Measurements from ENCODE around the gene KDM7A.

Gene KDM7A

DNA sequence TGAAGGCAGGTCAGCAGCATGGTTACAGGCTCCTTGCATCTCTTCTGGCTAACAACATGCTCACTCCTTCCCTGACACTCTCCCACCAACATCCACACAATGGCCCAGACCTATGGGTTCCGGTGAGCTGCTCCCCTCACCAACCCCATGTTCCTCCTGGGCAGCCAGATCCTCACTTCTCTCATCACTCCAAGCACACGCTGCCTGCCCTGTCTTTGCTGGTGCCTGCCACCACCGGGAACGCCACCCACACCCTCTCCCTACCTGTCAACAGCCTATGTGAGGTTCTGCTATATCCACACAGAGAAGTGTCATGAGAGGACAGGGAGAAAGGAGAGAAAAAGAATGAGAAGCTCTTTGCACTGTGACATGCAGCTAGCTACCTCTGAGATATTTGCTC is 128.6 kb downstream of the KDM7A start:
- Histone ChIP-seq H3K36me3 (ENCODE audit: insufficient read depth, low read length) (no peaks in the 10 kb centered on the region), H2AFZ (ENCODE audit: low read depth, low read length) (no peak overlapping the region), H3K27me3 (ENCODE audit: insufficient read depth, low read length) (no peaks in the 10 kb centered on the region), H3K4me1 (ENCODE audit: insufficient read depth, low read length) (no peaks in the 10 kb centered on the region), H3K9me3 (ENCODE audit: low read length) (no peaks in the 10 kb centered on the region), H3K4me3 (ENCODE audit: low read length) (no peak overlapping the region)

GRCh38 chr7:140047197-140047596 is 129.6 kb downstream of the KDM7A start:
- Histone ChIP-seq H3K27me3 (ENCODE audit: insufficient read depth, low read length) (no peaks in the 10 kb centered on the region), H3K4me1 (ENCODE audit: insufficient read depth, low read length) (no peaks in the 10 kb centered on the region), H3K4me3 (ENCODE audit: low read length) (no peak overlapping the region), H3K36me3 (ENCODE audit: insufficient read depth, low read length) (no peaks in the 10 kb centered on the region), H3K9me3 (ENCODE audit: low read length) (no peaks in the 10 kb centered on the region), H2AFZ (ENCODE audit: low read depth, low read length) (no peak overlapping the region)

DNA sequence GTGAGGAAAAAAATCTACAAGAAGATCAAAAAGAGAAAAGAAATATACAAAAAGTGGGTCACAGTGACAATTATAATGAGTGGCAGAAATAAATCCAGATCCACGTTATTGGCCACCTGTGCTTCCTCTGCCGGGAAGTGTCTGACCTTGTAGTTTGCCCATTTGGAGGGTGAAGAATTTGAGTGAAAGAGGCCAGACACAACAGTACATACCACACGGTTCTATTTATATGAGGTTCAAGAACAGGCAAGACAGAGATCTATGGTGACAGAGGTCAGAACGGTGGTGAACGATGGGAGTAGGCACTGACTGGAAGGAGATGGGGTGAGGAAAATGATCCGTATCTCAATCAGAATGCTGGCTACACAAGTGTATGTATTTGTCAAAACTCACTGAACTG is 131.1 kb downstream of the KDM7A start:
- H2AFZ ChIP-seq (ENCODE audit: low read depth, low read length) = no peak overlapping the region
- H3K27me3 ChIP-seq (ENCODE audit: insufficient read depth, low read length) = no peaks in the 10 kb centered on the region
- H3K4me1 ChIP-seq (ENCODE audit: insufficient read depth, low read length) = no peaks in the 10 kb centered on the region
- no peaks in the 10 kb centered on the region for H3K9me3 ChIP-seq (ENCODE audit: low read length)
- no peak overlapping the region for H3K4me3 ChIP-seq (ENCODE audit: low read length)
- H3K36me3 ChIP-seq (ENCODE audit: insufficient read depth, low read length) = no peaks in the 10 kb centered on the region

DNA sequence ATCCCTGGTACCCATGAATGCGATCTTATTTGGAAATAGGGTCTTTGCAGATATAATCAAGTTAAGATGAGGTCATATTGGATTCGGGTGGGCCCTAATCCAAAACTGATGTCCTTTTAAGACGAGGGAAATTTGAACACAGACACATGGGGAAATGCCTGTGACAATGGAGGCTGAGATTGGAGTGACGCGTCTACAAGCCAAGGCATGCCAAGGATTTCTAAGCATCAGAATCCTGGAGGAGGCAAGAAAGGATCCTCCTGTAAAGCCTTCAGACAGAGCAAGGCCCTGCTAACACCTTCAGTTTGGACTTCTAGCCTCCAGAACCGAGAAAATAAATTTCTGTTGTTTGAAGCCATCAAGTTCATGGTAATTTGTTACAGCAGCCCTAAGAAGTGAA is 132.5 kb downstream of the KDM7A start:
- no peak overlapping the region for H3K4me3 ChIP-seq (ENCODE audit: low read length)
- no peaks in the 10 kb centered on the region for H3K4me1 ChIP-seq (ENCODE audit: insufficient read depth, low read length)
- H3K36me3 ChIP-seq (ENCODE audit: insufficient read depth, low read length) = no peaks in the 10 kb centered on the region
- no peaks in the 10 kb centered on the region for H3K9me3 ChIP-seq (ENCODE audit: low read length)
- no peak overlapping the region for H2AFZ ChIP-seq (ENCODE audit: low read depth, low read length)
- no peaks in the 10 kb centered on the region for H3K27me3 ChIP-seq (ENCODE audit: insufficient read depth, low read length)

GRCh38 chr7:140042386-140042670 is 134.5 kb downstream of the KDM7A start:
- Histone ChIP-seq H2AFZ (ENCODE audit: low read depth, low read length) (no peak overlapping the region), H3K9me3 (ENCODE audit: low read length) (no peaks in the 10 kb centered on the region), H3K4me3 (ENCODE audit: low read length) (no peak overlapping the region), H3K27me3 (ENCODE audit: insufficient read depth, low read length) (no peaks in the 10 kb centered on the region), H3K4me1 (ENCODE audit: insufficient read depth, low read length) (no peaks in the 10 kb centered on the region), H3K36me3 (ENCODE audit: insufficient read depth, low read length) (no peaks in the 10 kb centered on the region)

DNA sequence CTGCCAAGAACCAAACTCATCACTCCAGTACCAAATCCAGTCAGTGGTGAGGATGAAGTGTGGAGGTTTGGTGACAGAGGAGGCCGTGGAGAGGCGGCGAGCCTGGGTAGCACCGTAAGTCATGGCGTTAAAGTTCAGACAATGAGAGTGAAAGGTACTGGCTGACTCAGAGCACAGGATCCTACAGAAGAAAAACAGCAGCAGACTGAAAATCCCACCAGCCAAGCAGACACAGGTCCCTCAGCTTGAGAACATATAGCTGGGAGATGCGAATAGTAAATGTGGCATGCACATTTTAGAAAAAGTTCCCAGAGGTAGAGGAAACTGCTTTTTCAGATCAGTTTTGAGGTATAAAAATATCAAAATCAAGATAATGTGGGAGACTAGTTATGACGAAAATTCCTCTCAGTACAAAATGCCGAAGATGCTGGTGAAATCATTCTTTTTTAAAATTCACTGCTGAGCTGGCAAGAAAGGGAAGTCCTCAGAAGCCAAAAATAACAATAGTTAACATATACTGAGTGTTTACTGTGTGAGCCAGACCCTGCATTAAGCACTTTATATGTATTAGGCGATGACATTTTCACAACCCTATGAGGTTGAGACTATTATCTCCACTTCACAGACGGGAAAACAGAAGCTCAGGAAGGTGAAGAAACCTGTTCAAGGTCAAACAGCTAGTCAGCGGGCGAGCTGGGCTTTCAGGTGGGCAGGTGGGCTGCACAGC is 135.0 kb downstream of the KDM7A start:
- no peaks in the 10 kb centered on the region for H3K27me3 ChIP-seq (ENCODE audit: insufficient read depth, low read length)
- no peak overlapping the region for H2AFZ ChIP-seq (ENCODE audit: low read depth, low read length)
- H3K9me3 ChIP-seq (ENCODE audit: low read length) = no peaks in the 10 kb centered on the region
- H3K36me3 ChIP-seq (ENCODE audit: insufficient read depth, low read length) = no peaks in the 10 kb centered on the region
- no peak overlapping the region for H3K4me3 ChIP-seq (ENCODE audit: low read length)
- no peaks in the 10 kb centered on the region for H3K4me1 ChIP-seq (ENCODE audit: insufficient read depth, low read length)

- no peak overlapping the region for H3K4me3 ChIP-seq (ENCODE audit: low read length)
- no peak overlapping the region for H2AFZ ChIP-seq (ENCODE audit: low read depth, low read length)
- no peaks in the 10 kb centered on the region for H3K4me1 ChIP-seq (ENCODE audit: insufficient read depth, low read length)
- no peaks in the 10 kb centered on the region for H3K27me3 ChIP-seq (ENCODE audit: insufficient read depth, low read length)
- H3K36me3 ChIP-seq (ENCODE audit: insufficient read depth, low read length) = no peaks in the 10 kb centered on the region
- H3K9me3 ChIP-seq (ENCODE audit: low read length) = no peaks in the 10 kb centered on the region
Observed at GRCh38 chr7:140039896-140040295, 136.9 kb downstream of the KDM7A start.

DNA sequence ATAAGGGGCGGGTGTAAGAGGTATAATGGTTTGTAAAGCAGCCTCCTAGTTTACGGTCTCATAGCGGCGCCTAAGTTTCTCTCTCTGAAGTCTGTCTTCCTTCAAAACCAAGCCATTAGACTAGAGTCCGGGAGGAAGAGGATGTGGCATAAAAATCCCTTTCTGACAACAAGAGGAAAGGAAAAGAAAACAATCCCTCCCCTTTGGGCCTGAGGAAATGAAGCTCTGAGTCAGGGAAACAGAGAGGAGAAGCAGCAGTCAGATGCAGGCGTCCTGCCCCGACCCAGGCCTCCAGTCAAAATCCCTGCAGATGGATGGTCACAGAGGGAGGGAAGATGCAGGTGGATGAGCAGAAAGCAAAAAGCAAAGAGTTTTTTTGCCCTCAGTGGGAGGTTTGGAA is 137.7 kb downstream of the KDM7A start:
- no peaks in the 10 kb centered on the region for H3K36me3 ChIP-seq (ENCODE audit: insufficient read depth, low read length)
- H3K27me3 ChIP-seq (ENCODE audit: insufficient read depth, low read length) = no peaks in the 10 kb centered on the region
- H3K9me3 ChIP-seq (ENCODE audit: low read length) = no peaks in the 10 kb centered on the region
- no peak overlapping the region for H2AFZ ChIP-seq (ENCODE audit: low read depth, low read length)
- H3K4me3 ChIP-seq (ENCODE audit: low read length) = no peak overlapping the region
- no peaks in the 10 kb centered on the region for H3K4me1 ChIP-seq (ENCODE audit: insufficient read depth, low read length)

GRCh38 chr7:140036224-140036962 is 140.4 kb downstream of the KDM7A start:
- H3K9me3 ChIP-seq (ENCODE audit: low read length) = no peaks in the 10 kb centered on the region
- H2AFZ ChIP-seq (ENCODE audit: low read depth, low read length) = no peak overlapping the region
- no peaks in the 10 kb centered on the region for H3K36me3 ChIP-seq (ENCODE audit: insufficient read depth, low read length)
- no peaks in the 10 kb centered on the region for H3K4me1 ChIP-seq (ENCODE audit: insufficient read depth, low read length)
- no peak overlapping the region for H3K4me3 ChIP-seq (ENCODE audit: low read length)
- H3K27me3 ChIP-seq (ENCODE audit: insufficient read depth, low read length) = no peaks in the 10 kb centered on the region

- Histone ChIP-seq H3K27me3 (ENCODE audit: insufficient read depth, low read length) (no peaks in the 10 kb centered on the region), H3K36me3 (ENCODE audit: insufficient read depth, low read length) (no peaks in the 10 kb centered on the region), H2AFZ (ENCODE audit: low read depth, low read length) (no peak overlapping the region), H3K9me3 (ENCODE audit: low read length) (no peaks in the 10 kb centered on the region), H3K4me3 (ENCODE audit: low read length) (no peak overlapping the region), H3K4me1 (ENCODE audit: insufficient read depth, low read length) (no peaks in the 10 kb centered on the region)
Observed at GRCh38 chr7:140035400-140036223, 141.2 kb downstream of the KDM7A start.

Data from neuron (in vitro differentiated cells).